ENCODE data around the gene NHERF2.

NHERF2 gene

GRCh38 chr16:2042171-2042985, 15.7 kb downstream of the NHERF2 start:
- peak; percentile 92 for DNase-seq

- peak; percentile 35 for DNase-seq
Measured at GRCh38 chr16:2042986-2043666, 16.4 kb downstream of the NHERF2 start.

- DNase-seq: peak; percentile 57
Measured at GRCh38 chr16:2043667-2044451, 17.2 kb downstream of the NHERF2 start.

GRCh38 chr16:2044541-2044940, 17.8 kb downstream of the NHERF2 start:
- no peak for DNase-seq

- no peak for DNase-seq
Measured at GRCh38 chr16:2045965-2046892, 19.5 kb downstream of the NHERF2 start.

- no peak for DNase-seq
Measured at GRCh38 chr16:2046893-2047329, 20.2 kb downstream of the NHERF2 start.

GRCh38 chr16:2047330-2048115, 20.8 kb downstream of the NHERF2 start, which contains the start of the genes NTHL1 and TSC2:
Gene NTHL1 (minus strand): TSS chr16:2047834. CDS start chr16:2047823, 11 bp downstream.
Gene TSC2 (plus strand): TSS chr16:2047985. CDS start chr16:2048616, 631 bp downstream.
- peak; percentile 95 for DNase-seq

- DNase-seq: no peak
Measured at GRCh38 chr16:2048116-2048543, 21.4 kb downstream of the NHERF2 start.

GRCh38 chr16:2053211-2053610, 26.5 kb downstream of the NHERF2 start:
- no peak for DNase-seq

- DNase-seq: no peak
Measured at GRCh38 chr16:2053897-2054296, 27.2 kb downstream of the NHERF2 start.

GRCh38 chr16:2054543-2055245, 28.0 kb downstream of the NHERF2 start:
- DNase-seq: peak; percentile 80

GRCh38 chr16:2056077-2056476, 29.4 kb downstream of the NHERF2 start:
- no peak for DNase-seq

- peak; percentile 28 for DNase-seq
Measured at GRCh38 chr16:2056681-2057407, 30.1 kb downstream of the NHERF2 start.

GRCh38 chr16:2057438-2057837, 30.7 kb downstream of the NHERF2 start:
- DNase-seq: no peak

- no peak for DNase-seq
Measured at GRCh38 chr16:2058420-2058819, 31.7 kb downstream of the NHERF2 start.

- no peak for DNase-seq
Measured at GRCh38 chr16:2058872-2059271, 32.2 kb downstream of the NHERF2 start.

- no peak for DNase-seq
Measured at GRCh38 chr16:2060346-2060745, 33.6 kb downstream of the NHERF2 start.

- no peak for DNase-seq
Measured at GRCh38 chr16:2061023-2061422, 34.3 kb downstream of the NHERF2 start.

GRCh38 chr16:2061526-2061925, 34.8 kb downstream of the NHERF2 start:
- no peak for DNase-seq

GRCh38 chr16:2062801-2063200, 36.1 kb downstream of the NHERF2 start:
- DNase-seq: no peak
